HG03095 (cell line): ENCODE data around the gene RMND1.

Source experiments
- ATAC-seq: cut with Tn5 transposase; IDR thresholded peaks from one replicate; pipeline ENCODE4 v1.9.1; 2021; ENCODE audit warnings: moderate library complexity; ENCODE audit not compliant: unreplicated experiment

Gene RMND1

DNA sequence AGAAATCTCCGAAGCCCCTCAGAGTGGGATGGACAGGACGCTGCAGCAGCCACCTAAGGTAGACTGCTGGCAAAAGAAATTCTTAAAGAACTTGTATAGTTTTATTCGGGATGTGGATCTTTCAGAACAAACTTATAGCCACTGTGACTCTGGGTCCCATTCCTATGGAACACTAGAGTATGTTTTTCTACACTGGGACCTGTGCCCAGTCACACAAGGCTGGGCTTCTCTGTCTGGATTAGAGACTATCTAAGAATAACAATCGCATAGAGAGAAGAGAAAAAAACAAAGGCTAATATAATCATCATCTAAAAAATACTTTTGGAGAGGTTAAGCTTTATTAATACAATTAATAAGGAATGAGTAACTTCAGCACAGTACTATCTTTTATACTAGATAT is 28.9 kb downstream of the RMND1 start:
- ATAC-seq = no peak

DNA sequence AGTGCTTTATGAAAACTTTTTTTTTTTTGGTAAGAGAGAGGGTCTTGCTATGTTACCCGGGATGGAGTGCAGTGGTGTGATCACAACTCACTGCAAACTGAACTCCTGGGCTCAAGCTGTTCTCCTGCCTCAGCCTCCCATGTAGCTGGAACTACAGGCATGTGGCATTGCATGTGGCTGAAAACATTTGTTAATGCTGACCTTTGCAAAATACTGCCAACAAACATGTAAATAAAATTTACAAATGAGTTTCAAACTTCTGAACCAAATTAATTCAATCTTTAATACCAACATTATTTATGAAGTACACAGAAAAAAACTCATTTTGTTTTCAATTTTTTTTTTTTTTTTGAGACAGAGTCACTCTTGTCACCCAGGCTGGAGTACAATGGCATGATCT is 34.4 kb downstream of the RMND1 start:
- no peak for ATAC-seq

DNA sequence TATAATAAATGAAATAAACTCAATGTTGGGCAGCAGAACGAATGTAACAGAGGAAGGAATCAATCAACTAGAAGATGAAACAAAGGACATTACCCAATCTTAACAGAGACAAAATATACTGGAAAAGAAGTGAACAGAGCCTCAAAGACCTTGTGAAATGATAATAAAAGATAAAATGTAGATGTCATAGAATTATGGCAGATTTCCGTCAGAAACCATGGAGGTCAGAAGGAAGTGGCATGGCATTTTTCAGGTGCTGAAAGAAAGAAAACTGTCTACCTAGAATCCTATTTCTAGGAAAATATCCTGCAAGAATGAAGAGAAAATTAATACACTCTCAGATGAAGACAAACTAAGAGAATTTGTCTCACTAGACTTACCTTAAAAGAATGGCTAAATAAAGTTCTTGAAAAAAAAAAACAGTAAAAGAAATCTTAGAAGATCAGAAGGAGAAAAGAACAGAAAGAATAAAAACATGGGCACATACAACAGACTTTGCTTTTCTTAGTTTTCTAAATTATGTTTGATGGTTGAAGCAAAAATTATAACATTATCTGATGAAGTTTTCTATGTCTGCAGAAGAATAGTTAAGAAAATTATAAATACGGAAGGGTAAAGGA is 37.2 kb downstream of the RMND1 start:
- no peak for ATAC-seq

DNA sequence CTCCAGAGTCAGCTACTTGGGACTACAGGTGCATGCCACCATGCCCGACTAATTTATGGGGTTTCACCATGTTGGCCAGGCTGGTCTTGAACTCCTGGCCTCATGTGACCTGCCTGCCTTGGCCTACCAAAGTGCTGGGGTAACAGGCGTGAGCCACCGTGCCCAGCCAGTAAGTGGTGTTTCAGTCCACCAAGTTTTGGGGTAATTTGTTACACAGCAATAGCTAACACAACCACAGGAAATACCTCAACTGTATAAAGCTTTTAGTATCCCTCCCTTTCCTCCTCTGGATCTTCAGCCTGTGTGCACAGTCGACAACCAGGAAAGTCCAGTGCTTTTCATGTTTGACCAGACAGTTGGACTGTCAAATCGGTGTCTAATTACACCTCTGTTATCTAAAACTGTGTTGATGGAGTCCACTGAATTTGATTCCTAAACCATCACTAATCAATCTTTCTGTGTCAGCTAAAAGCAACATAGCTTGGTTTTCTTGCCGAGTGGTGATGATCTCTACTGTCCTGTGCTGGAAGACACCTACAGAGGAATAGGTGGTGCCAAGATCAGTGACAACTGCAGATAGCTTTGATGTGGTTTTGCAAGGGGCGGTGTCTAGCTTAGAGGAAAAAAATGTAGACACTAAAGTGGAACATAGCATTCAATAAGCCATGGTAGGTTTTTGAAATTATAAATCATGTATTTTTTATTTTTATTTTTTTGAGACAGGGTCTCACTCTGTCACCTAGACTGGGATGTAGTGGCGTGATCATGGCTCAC is 38.4 kb downstream of the RMND1 start:
- no peak for ATAC-seq

DNA sequence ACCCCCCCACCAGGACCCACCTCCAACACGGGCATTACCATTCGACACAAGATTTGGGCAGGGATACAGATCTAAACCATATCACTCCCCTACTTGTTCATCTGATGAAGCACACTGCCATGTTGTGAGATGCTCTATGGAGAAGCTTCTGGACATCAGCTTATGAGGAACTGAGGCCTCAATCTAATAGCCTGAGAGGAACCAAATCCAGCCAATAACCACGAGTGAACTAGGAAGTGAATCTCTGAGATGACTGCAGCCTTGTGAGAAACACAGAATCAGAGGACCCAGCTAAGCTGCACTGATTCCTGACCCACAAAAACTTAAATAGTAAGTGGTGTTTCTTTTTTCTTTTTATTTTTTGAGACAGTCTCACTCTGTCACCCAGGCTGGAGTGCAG is 39.0 kb downstream of the RMND1 start:
- ATAC-seq = no peak

DNA sequence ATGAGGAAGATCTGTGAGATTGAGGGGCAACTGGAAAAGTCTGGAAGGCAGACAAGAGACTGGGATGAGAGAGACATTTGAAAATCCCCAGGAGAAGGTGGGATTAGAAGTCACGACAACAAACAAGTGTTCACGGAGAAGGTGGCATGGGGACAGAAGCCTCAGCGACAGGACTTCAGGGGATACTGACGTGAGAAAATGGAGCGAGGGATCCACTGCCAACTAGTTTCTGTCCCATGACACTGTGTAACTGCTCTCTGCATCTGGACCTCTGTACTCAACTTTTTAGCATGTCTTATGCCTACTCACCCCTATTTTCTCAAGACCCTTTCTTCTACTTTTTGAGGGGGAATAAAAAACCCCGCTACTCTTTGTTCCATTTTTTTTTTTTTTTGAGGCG is 42.2 kb downstream of the RMND1 start:
- ATAC-seq = no peak

DNA sequence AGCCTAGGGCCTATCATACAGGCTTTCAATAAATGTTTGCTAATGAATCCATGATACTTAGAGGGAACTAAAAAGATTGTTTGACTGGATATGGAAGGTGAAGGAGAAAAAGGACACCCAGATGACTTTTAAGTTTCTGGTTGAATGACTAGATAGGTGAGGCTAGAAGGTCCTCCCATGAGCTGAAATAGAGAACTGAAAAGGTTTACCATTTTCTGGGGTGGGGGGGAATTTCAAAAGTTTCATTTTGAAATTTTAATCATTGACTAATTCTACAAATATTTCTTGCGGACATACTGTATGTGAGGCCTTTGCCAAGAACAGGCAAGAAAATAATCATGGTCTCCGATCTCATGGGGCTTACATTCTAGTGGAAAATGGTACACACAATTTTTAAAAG is 42.7 kb downstream of the RMND1 start:
- ATAC-seq = peak; percentile 75

DNA sequence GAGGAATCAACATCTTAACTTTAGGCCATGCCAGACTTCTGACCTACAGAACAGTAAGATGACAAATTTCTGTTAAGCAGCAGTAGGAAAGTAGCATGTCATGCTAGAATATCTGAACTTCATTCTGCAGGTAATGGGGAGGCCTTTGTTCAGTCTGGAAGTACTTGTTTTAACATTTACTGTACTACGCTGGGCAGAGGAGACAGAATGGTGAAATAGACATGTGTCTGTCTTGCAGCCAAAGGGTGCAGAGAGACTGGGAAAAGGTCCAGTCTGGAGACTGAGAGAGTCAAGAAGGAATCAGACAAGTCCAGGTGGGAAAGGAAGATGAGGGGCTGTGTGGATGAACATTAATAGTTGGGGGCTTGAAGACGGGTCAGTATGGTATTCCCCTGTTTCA is 43.1 kb downstream of the RMND1 start:
- no peak for ATAC-seq

DNA sequence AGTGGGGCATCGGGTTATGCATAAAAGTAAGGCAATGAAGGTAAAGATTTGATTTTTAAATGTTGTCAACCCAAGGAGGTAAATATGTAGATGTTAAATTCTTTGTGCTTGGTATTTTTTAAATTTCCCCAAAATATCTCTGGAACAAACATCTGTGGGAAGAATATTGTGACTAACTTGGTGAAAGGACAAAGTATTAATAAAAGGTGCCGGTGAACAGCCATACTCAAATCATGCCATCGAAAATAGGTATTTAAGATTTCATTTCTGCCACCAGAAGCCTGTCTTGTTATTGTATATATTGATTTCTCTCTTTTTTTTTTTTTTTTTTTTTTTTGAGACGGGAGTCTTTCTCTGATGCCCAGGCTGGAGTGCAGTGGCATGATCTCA is 48.0 kb downstream of the RMND1 start:
- ATAC-seq = no peak

DNA sequence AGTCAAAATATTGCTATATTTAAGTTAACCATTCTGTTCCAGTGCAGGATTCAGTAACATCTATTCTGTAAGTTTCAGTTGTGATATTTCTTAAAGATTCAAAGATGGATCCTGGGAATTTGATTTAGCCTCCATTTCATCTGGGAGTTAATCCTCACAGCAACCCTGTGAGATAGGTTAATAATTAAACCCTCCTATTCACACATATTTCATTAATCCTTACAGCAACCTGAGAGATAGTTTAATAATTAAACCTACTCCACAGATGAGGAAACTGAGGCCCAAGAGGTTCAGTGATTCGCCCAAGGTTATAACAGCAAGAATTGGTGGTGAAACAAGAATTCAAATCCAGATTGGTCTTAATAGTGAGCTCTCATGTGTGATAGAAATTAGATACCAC is 49.7 kb downstream of the RMND1 start:
- no peak for ATAC-seq

DNA sequence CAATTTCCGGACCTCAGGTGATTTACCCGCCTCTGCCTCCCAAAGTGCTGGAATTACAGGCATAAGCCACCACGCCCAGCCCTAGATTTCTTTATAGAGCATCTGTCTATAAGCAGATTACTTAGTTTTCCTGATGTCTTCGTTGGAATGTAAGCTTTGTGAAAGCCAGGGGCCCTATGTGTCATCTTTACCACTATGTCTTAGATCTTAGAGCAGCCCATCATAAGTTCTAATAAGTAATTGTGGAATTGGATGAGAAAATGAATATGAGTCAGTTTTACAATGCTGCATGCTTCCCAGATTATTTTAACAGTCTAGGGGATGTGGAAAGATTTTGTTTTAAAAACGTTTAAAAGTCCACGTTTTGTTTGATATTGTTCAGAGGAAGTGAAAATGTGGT is 51.5 kb downstream of the RMND1 start:
- ATAC-seq = no peak

DNA sequence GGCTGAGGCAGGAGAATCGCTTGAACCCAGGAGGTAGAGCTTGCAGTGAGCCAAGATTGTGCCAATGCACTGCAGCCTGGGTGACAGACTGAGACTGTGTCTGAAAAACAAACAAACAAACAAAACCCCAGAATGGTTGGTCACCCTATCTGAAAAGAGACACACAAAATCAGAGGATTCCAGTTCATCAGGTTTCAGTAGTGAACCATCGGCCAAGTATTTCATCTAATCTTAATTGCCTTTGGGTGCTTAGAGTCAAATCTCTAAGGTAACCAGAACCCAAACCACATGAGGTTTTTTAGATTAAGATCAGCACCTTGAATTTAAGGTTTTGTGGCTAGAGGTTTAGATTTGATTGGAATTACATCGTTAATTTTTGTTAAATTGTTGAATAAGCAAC is 52.2 kb downstream of the RMND1 start:
- ATAC-seq = no peak

DNA sequence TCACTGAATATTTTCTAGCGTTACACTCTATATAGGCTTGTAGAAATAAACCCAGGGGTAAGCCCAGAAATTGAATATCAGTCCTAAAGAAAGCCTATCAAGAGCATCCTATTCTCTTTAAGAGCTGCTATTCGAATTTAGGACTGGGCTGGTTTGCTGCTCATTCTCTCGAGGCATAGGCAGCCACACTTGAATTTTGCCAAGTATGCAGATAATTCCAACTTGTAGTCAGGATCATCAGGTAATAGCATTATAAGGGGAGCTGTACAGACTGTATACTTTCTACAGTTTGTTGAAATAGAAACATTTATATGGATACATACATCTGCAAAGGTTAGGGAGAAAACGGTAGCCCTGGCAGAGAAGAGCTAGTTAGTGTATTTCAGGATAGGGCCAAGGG is 58.5 kb downstream of the RMND1 start:
- ATAC-seq = no peak

DNA sequence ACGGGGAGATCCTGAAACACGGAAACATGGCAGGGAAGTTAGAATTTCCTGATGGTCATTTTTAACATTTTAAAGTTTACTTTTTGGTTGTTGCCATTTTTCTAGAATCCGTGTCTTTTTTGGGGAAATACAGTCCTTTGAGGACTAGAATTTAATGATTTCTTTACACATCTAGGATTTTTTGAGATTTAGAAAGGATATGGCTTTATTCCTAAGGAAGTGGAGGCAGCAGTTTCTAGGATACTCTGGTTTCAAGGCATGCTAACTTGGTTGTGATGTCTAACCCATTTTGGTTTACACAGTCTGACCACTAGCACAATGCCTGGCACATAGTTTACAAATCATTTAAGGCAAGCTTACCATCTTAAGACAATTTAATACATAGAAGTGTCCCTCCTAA is 59.5 kb downstream of the RMND1 start:
- no peak for ATAC-seq

DNA sequence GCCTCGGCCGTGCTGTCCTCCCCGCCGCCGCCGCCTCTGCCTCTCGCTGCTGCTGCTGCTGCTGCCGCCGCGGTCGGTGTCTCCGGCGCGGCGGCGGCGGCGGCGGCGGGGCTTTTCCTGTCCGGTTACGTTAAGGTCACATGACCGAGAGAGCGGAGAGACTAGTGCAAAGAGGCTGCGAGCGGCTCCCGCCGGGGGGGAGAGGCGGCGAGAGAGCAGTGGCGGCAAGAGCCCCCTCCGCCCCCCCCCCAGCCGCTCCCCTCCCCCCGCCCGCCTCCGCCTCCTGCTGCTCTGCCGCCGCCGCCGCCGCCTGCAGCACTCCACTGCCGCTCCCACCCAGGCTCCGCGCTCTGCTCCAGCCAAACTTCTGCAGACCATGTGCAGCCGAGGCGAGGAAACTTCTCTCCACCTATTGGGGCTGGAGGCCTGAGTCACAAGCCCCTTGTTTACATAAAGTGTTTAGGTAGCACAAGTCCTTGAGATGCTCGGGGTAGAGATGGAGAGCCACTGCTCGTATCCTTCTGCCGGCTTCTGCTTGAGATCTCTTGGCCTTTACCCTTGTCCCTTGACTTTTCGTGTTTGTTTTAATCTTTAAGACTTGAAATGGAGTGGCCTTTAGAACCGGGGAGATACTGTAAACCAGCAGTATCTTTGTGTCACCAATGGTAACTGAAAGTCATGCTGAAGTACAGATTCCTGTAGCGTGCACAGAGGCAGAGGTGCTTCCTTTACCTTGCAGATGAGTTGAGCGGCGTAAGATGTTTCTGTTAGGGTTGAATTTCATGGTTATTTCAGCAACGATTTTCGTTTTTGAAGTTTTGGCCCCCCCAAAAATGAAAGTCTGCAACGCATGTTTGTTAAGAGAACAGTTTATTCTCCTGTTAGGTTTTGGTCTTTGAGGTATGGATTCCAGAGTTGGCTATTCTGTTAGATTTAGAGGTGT is 60.2 kb downstream of the RMND1 start, which contains the start of gene ZBTB2:
ZBTB2 (minus strand) TSS at position 89 of the 943 bp plus-strand sequence. CDS start 17,922 bp downstream, outside the sequence.
- ATAC-seq = no peak

DNA sequence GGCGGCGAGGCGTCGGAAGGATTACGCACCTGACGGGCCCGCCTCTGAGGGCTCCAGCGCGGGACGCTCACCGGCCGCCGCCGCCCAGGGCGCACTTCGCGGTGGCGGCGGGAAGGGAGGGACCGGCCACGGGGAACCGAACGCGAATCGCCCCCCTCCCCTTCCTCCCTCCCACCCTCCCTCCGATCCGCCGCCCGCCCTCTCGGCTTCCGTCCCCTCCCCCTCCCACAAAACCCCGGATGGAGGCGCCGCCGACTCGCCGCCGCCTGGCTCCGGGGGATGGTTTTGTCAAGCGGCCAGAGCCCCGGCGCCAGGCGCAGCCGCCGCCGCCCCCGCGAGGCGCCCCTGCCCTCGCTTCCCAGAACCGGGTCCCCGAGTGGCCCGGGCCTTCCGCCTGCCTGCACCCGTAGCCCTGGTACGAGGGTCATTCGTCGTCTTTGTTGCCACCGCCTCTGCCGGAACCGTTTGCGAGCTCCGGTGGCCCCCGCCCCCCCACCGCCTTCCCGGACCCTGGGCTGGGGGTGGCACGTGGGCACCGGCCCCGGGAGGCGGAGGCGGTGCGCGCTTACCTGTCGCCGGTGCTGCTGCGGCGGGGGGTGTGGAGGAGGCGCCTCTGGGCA is 61.0 kb downstream of the RMND1 start:
- ATAC-seq = peak; percentile 7

DNA sequence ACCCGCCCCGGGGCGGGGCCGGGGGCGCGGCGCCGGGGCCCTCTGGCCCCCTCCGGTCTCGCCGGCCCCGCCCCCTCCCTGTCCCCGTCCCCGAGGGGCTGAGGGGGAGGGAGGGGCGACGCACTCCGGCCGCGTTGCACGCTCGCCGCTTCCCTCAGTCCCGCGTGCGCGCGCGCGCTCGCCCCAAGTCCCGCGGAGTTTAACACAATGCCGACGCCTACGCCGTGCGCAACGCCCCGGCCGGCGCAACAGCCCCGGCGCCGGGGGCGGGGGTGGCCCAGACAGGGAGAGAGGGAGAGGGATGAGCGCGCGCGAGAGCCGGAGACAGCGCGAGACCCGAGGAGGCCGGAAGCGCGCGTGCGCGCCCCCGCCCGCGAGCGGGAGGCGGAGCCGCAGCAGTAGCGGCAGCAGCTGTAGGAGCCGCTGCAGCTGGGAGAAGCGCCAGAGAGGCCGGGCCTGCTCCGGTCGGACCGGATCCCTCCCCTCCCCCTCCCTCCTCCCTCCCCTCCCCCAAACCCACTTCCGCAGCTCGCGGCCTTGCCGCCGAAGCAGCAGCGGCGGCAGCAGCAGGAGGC is 61.6 kb downstream of the RMND1 start:
- ATAC-seq = peak; percentile 76

DNA sequence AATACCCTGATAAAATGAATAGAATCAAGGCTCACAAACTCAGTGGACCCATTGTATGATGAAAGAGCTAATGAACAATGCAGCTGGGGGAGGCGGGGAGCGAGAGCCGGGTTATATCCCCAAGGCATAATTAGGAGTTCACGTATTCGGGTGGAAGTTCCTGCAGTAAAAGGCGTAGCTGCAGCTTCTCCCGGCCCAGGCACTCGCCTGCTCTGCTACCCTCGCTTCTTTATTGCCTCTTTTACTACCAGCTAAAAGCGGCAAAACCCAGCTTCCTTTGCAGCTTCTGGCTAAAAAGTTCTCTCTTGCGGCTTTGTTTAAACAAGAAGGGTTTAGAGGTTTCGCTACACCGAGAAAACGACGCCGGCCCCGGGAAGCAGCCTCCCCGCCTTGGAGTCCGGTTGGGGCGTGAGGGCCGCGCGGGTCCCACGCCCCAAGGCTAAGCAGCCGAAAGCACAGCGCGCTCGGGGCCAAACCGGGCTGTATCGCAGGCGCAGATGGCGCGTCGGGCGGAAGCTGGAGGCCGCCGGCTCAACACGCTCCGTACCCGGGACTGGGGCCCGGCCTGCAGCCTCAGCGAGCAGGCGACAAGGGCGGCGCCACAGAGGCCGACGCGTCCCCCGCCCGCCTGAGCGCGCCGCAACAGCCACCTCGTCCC is 62.2 kb downstream of the RMND1 start:
- peak; percentile 63 for ATAC-seq

DNA sequence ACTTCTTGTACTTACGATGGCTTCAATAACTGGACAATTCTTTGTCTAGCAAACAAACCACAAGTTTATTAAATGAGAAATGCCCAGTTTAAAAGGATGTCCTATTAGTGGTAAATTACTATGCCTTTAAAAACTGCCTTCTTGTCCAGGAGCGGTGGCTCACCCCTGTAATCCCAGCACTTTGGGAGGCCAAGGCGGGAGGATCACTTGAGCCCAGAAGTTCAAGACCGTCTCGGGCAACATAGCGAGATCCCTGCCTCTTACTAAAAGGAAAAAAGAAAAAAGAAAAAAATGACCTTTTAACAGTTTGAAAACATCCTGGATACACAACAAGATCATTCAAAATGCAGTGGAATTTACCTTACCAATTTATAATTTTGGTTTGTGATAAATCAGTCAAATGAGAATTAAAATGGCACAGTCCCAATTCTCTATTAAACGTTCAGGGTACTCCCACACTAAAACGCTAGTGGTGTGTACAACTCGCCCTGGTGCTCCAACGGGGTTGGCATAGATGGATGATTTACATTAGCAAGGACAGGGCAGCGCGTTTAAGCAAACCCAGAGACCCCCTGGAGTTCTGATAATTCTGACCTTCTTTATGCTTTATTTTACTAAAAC is 62.8 kb downstream of the RMND1 start:
- no peak for ATAC-seq

DNA sequence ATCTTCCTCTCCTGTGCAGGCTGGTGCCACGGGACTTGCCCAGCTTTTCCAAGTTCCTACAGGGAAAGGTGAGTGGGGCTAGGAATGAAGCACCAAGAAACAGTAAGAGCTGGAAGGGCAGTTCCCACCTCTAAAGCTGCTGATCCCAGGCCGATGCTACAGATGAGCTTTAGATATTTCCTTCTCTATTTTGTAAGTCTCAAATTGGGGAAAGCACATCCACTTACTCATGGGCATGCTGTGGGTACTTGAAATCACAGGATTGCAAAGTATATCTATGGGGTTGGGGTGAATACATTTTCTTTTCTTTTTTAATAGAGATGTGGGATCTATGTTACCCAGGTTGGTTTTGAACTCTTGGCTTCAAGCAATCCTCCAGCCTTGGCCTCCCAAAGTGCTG is 63.7 kb downstream of the RMND1 start:
- no peak for ATAC-seq
